SK-N-SH treated with all-trans-retinoic acid at 6 μM for 48 hours (cell line): ENCODE results near the gene ARHGEF10L.

Experiments used
- ATAC-seq: fragments of 200-7000 bp; cut with Tn5 transposase; 3 replicates; pipeline ENCODE4 v1.9.1; 2020; ENCODE audit warnings: mild to moderate bottlenecking, moderate library complexity
- ARNTL ChIP-seq: fragments of 450-650 bp; formaldehyde crosslinking; IDR thresholded peaks from 2 replicates; pipeline ENCODE4 v1.5.0; 2020; ENCODE audit warnings: low read depth, mild to moderate bottlenecking, moderate library complexity, borderline replicate concordance
- BACH2 ChIP-seq: fragments of 250-450 bp; sonication (Bioruptor Pico); IDR thresholded peaks from 2 replicates; pipeline ENCODE4 v1.9.0; 2021; ENCODE audit warnings: mild to moderate bottlenecking, borderline replicate concordance
- CREB5 ChIP-seq: fragments of 250-450 bp; sonication (Bioruptor Pico); IDR thresholded peaks from 2 replicates; pipeline ENCODE4 v1.5.1; 2020; ENCODE audit warnings: low read depth, mild to moderate bottlenecking, moderate library complexity
- CSDC2 ChIP-seq: fragments of 250-450 bp; sonication (Bioruptor Pico); IDR thresholded peaks from 2 replicates; pipeline ENCODE4 v1.5.0; 2020; ENCODE audit warnings: mild to moderate bottlenecking, moderate library complexity
- CSRNP3 ChIP-seq: fragments of 250-450 bp; sonication (Bioruptor Pico); IDR thresholded peaks from 2 replicates; pipeline ENCODE4 v1.5.1; 2021; ENCODE audit warnings: mild to moderate bottlenecking, moderate library complexity
- GLIS3 ChIP-seq: fragments of 250-450 bp; sonication (Bioruptor Pico); IDR thresholded peaks from 2 replicates; pipeline ENCODE4 v1.5.0; 2020; ENCODE audit warnings: mild to moderate bottlenecking, moderate library complexity
- OSR1 ChIP-seq: fragments of 250-450 bp; sonication (Bioruptor Pico); IDR thresholded peaks from 2 replicates; pipeline ENCODE4 v1.8.0; 2022; ENCODE audit warnings: moderate library complexity, mild to moderate bottlenecking, inconsistent platforms
- PATZ1 ChIP-seq: fragments of 250-450 bp; sonication (Bioruptor Pico); IDR thresholded peaks from 2 replicates; pipeline ENCODE4 v1.8.0; 2020; ENCODE audit warnings: mild to moderate bottlenecking, moderate library complexity, borderline replicate concordance
- POU6F1 ChIP-seq: fragments of 250-450 bp; sonication (Bioruptor Pico); IDR thresholded peaks from 2 replicates; pipeline ENCODE4 v1.8.0; 2021; ENCODE audit warnings: low read depth, mild to moderate bottlenecking, moderate library complexity, borderline replicate concordance
- PPARA ChIP-seq: fragments of 250-450 bp; sonication (Bioruptor Pico); IDR thresholded peaks from 2 replicates; pipeline ENCODE4 v1.5.0; 2020; ENCODE audit warnings: mild to moderate bottlenecking, borderline replicate concordance
- SNAI2 ChIP-seq: fragments of 250-450 bp; sonication (Bioruptor Pico); IDR thresholded peaks from 2 replicates; pipeline ENCODE4 v1.5.0; 2020; ENCODE audit warnings: mild to moderate bottlenecking, moderate library complexity
- TCF4 ChIP-seq: fragments of 250-450 bp; sonication (Bioruptor Pico); IDR thresholded peaks from 2 replicates; pipeline ENCODE4 v1.8.0; 2021; ENCODE audit warnings: mild to moderate bottlenecking, moderate library complexity, borderline replicate concordance
- TOX ChIP-seq: fragments of 250-450 bp; sonication (Bioruptor Pico); IDR thresholded peaks from 2 replicates; pipeline ENCODE4 v1.8.0; 2021; ENCODE audit warnings: mild to moderate bottlenecking, moderate library complexity, borderline replicate concordance
- TSHZ2 ChIP-seq: fragments of 250-450 bp; sonication (Bioruptor Pico); IDR thresholded peaks from 2 replicates; pipeline ENCODE4 v1.5.0; 2020; ENCODE audit warnings: mild to moderate bottlenecking, moderate library complexity
- ZC3H10 ChIP-seq: fragments of 250-450 bp; sonication (Bioruptor Pico); IDR thresholded peaks from 2 replicates; pipeline ENCODE4 v1.5.1; 2021; ENCODE audit warnings: mild to moderate bottlenecking, moderate library complexity
- ZFP3 ChIP-seq: fragments of 250-450 bp; sonication (Bioruptor Pico); IDR thresholded peaks from 2 replicates; pipeline ENCODE4 v1.5.0; 2020; ENCODE audit warnings: mild to moderate bottlenecking, moderate library complexity
- ZFP30 ChIP-seq: fragments of 450-650 bp; formaldehyde crosslinking; IDR thresholded peaks from 2 replicates; pipeline ENCODE4 v1.5.0; 2022; ENCODE audit warnings: mild to moderate bottlenecking, moderate library complexity
- ZNF565 ChIP-seq: fragments of 450-650 bp; formaldehyde crosslinking; conservative IDR thresholded peaks from 2 replicates; pipeline ENCODE4 v1.5.0; 2020; ENCODE audit warnings: low read depth, mild to moderate bottlenecking, moderate library complexity
- ZNF70 ChIP-seq: fragments of 450-650 bp; formaldehyde crosslinking; IDR thresholded peaks from 2 replicates; pipeline ENCODE4 v1.5.0; 2020; ENCODE audit warnings: mild to moderate bottlenecking, moderate library complexity
- ZNF8 ChIP-seq: fragments of 450-650 bp; formaldehyde crosslinking; IDR thresholded peaks from 2 replicates; pipeline ENCODE4 v1.5.0; 2020; ENCODE audit warnings: mild to moderate bottlenecking, moderate library complexity

ARHGEF10L gene

GRCh38 chr1:17663646-17664045 is 124.1 kb downstream of the ARHGEF10L start (continued):
- no peak for TF ChIP-seq CREB5

- no peak for TF ChIP-seq BACH2 (CRISPR knock-in tag)
- no peak for TF ChIP-seq ZFP30 (CRISPR knock-in tag)
- TF ChIP-seq OSR1 (CRISPR knock-in tag), result no peak
- TF ChIP-seq ZNF565 (CRISPR knock-in tag), result no peak
- TF ChIP-seq TSHZ2 (CRISPR knock-in tag), result no peak
- no peak for TF ChIP-seq CREB5
- no peak for TF ChIP-seq CSDC2 (CRISPR knock-in tag)
- no peak for TF ChIP-seq TCF4 (CRISPR knock-in tag)
- TF ChIP-seq ZNF8, result no peak
- no peak for TF ChIP-seq POU6F1 (CRISPR knock-in tag)
- no peak for TF ChIP-seq PPARA
- TF ChIP-seq ZC3H10 (CRISPR knock-in tag), result no peak
- no peak for ATAC-seq
Observed at GRCh38 chr1:17664322-17664721, 124.8 kb downstream of the ARHGEF10L start.

- TF ChIP-seq SNAI2, result no peak
- no peak for TF ChIP-seq CSRNP3 (CRISPR knock-in tag)
- no peak for TF ChIP-seq GLIS3 (CRISPR knock-in tag)
- no peak for TF ChIP-seq ZNF565 (CRISPR knock-in tag)
- no peak for TF ChIP-seq ZC3H10 (CRISPR knock-in tag)
- no peak for TF ChIP-seq ZNF70 (CRISPR knock-in tag)
- TF ChIP-seq PATZ1, result no peak
- TF ChIP-seq ZFP3, result no peak
- no peak for TF ChIP-seq TOX (CRISPR knock-in tag)
- no peak for TF ChIP-seq ZFP30 (CRISPR knock-in tag)
- no peak for TF ChIP-seq POU6F1 (CRISPR knock-in tag)
- TF ChIP-seq CSDC2 (CRISPR knock-in tag), result no peak
- no peak for TF ChIP-seq TSHZ2 (CRISPR knock-in tag)
- no peak for TF ChIP-seq CREB5
- no peak for TF ChIP-seq ARNTL (CRISPR knock-in tag)
- TF ChIP-seq BACH2 (CRISPR knock-in tag), result no peak
- no peak for TF ChIP-seq OSR1 (CRISPR knock-in tag)
- ATAC-seq, result no peak
Observed at GRCh38 chr1:17665054-17665453, 125.6 kb downstream of the ARHGEF10L start.
